Measurements from ENCODE around the gene TGFB2.

Gene TGFB2

DNA sequence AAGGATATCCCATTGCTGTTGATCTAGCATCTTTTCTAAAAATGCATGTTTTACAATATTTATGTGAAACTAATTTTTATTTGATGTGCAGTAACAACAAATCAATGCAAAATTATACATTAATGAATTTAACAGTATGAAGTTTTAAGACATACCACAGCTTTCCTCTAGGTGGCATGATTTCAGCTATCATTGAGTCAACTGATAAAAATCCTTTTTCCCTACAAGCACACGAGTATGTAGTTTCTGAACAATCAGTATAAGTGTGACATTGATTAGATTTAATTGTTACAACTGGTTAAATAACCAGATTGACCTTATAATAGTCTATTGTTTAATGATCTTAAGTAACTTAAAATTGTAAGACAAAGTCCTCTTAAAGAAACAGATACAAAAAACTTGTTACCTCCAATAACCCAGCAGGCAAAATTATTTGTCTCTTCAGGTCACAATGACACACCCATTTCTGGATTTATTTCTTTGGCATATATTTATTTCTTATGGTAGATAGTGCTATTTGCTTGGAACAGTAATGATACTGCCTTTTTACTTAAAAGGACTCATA, 5.8 kb upstream of the TGFB2 start:
- TF ChIP-seq, protein P1, sequence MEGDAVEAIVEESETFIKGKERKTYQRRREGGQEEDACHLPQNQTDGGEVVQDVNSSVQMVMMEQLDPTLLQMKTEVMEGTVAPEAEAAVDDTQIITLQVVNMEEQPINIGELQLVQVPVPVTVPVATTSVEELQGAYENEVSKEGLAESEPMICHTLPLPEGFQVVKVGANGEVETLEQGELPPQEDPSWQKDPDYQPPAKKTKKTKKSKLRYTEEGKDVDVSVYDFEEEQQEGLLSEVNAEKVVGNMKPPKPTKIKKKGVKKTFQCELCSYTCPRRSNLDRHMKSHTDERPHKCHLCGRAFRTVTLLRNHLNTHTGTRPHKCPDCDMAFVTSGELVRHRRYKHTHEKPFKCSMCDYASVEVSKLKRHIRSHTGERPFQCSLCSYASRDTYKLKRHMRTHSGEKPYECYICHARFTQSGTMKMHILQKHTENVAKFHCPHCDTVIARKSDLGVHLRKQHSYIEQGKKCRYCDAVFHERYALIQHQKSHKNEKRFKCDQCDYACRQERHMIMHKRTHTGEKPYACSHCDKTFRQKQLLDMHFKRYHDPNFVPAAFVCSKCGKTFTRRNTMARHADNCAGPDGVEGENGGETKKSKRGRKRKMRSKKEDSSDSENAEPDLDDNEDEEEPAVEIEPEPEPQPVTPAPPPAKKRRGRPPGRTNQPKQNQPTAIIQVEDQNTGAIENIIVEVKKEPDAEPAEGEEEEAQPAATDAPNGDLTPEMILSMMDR (IDR thresholded peaks at IDR 0.05): peak; percentile 89

DNA sequence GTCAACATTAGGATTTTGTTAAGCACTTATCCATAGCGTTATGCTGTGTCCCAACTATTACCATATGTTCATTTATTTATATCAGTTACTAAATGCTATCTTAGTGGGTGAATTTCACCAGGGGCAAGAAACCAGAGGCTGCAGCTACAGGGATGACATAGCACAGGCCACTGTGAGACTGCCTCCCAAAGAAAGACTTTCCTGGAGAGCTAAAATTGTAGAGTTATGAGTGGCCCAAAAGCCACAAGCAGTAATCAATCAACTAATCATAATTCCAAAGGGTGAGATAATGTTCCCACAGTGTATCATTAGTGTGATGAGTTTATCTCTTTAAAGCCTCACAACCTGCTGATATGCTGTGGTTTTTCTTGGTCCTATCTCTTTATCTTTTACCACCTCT, 3.8 kb upstream of the TGFB2 start:
- TF ChIP-seq, protein P1 (IDR thresholded peaks at IDR 0.05): no peak

DNA sequence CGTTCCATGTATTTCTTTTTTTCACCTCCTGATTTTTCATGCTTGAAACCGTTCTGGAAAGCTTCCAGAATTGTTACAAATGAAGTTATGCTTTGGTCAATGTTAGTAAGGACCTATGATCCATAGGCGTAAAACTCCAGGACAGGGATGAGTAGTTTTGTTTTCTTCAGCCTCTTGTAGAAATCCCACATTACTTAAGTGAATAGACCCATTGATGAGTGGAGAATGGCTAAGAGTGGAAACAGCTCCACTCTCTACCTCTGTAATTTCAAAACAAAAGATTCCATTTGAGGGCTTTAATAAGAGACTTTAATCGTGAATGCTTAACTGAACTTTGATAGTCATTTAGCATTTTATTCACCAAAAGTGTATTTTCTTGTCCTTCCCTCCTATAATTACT, 3.0 kb upstream of the TGFB2 start:
- TF ChIP-seq, protein P1 (IDR thresholded peaks at IDR 0.05): no peak

DNA sequence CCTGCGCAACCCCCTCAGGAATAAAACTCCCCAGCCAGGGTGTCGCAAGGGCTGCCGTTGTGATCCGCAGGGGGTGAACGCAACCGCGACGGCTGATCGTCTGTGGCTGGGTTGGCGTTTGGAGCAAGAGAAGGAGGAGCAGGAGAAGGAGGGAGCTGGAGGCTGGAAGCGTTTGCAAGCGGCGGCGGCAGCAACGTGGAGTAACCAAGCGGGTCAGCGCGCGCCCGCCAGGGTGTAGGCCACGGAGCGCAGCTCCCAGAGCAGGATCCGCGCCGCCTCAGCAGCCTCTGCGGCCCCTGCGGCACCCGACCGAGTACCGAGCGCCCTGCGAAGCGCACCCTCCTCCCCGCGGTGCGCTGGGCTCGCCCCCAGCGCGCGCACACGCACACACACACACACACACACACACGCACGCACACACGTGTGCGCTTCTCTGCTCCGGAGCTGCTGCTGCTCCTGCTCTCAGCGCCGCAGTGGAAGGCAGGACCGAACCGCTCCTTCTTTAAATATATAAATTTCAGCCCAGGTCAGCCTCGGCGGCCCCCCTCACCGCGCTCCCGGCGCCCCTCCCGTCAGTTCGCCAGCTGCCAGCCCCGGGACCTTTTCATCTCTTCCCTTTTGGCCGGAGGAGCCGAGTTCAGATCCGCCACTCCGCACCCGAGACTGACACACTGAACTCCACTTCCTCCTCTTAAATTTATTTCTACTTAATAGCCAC, 696 bp downstream of the TGFB2 start:
- TF ChIP-seq, protein P1 (IDR thresholded peaks at IDR 0.05): no peak

DNA sequence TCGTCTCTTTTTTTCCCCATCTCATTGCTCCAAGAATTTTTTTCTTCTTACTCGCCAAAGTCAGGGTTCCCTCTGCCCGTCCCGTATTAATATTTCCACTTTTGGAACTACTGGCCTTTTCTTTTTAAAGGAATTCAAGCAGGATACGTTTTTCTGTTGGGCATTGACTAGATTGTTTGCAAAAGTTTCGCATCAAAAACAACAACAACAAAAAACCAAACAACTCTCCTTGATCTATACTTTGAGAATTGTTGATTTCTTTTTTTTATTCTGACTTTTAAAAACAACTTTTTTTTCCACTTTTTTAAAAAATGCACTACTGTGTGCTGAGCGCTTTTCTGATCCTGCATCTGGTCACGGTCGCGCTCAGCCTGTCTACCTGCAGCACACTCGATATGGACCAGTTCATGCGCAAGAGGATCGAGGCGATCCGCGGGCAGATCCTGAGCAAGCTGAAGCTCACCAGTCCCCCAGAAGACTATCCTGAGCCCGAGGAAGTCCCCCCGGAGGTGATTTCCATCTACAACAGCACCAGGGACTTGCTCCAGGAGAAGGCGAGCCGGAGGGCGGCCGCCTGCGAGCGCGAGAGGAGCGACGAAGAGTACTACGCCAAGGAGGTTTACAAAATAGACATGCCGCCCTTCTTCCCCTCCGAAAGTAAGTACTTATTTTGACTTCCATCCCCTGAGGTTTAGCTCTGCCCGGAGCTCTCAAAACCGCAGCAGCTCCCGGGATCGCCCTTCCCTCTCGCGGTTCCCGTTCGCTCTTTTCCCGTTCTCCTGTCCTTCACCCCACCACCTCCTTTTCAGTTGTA, 1.5 kb downstream of the TGFB2 start:
- TF ChIP-seq, protein P1 (IDR thresholded peaks at IDR 0.05): no peak

DNA sequence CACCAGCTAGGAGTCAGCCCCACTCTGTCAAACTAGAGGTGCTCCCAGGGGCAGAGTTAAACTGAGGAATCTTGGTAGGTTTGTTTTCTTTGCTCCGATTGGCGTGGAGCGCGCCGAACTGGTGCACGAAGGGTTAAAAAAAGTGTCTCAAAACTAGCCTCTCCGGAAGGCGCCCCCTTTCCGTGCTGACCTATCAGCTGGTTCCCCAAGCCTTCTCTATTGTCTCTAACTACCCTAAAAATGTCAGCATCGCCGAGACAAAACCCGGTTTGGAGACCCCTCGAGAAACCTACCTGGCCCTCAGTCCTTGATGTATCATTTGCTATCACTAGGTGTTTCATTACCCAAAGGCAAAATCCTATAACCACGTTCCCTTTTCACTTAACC, 2.2 kb downstream of the TGFB2 start:
- TF ChIP-seq, protein P1 (IDR thresholded peaks at IDR 0.05): no peak

DNA sequence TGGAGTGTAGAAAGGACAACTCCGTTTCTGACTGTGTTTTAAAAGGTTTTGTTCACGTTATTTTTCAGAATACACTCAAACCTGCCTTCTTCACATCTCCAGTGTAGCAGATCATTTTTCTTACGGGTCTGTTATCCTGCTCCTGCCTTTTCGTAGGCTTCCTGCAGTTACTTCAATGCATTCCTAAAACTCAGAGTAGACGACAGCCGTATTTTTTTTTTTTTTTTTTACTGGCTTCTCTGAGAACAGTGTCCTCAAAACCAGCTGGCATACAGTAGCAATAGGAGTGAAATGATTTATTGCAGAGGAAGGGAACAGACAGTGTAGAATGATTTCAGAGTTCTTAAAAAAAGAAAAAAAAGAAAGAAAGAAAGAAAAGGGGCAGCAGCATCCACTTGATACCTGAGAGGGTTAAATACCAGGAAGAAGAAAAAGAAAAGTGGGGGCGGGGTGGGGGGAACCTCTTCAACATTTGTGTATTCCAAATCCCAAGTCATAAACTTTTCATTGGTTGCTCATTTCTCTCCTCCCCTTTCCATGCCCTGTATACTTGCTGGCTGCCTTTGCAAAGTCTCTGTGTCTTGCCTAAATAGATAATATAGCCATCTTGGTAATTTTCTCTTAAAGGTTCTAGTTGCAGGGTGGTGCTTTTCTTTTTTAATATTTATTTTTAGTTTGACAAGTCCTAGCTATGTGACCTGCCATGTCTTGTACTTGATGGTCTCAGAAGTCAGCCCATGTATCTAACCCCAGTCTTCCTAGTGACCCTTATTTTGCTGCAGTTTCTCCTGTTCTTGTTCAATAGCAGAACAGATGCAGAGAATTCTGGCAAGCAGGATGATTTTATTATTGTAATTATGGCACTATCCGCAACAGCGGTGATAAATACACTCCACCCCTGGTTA, 2.8 kb downstream of the TGFB2 start:
- TF ChIP-seq, protein P1 (IDR thresholded peaks at IDR 0.05): no peak

Data from LNCAP (cell line).